HG03280 (cell line): ENCODE results near the gene MYLK.

Source experiments
- ATAC-seq: cut with Tn5 transposase; IDR thresholded peaks from one replicate; pipeline ENCODE4 v1.9.1; 2021; ENCODE audit warnings: mild to moderate bottlenecking, moderate library complexity; ENCODE audit not compliant: unreplicated experiment

The MYLK gene

GRCh38 chr3:123778991-123779622, 105.0 kb downstream of the MYLK start:
- ATAC-seq, result no peak

- no peak for ATAC-seq
Observed at GRCh38 chr3:123778525-123778924, 105.6 kb downstream of the MYLK start.

DNA sequence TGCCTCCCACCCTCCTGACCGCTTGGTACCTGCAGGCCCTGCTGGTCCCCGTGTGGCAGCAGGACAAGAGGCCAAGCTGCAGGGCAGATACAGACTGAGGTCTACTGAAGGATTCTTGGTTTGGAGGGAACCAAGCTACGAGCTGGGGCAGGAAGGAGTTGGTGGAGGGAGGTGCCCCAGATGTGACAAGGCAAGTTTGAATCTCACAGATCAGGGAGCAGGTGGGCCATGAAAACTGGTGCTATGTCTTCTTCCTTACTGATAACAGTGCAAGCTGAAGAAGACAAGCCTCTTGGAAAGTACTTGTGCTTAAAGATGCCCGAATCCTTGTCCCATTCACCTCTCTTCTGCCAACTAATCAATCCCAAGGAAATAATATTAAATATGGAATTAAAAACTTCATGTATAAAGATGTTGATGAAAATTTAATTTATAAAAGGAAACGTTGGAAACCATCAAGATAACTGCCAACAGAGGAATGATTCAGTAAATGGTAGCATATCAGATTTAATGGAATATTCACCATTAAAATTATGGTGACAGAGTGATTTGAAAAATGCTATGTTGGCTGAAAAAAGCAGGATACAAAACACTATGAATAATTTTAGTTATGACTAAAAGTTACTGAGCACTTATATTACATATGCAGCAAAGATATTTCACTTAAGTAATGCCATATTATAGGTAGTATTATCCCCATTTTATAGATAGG, 107.9 kb downstream of the MYLK start:
- ATAC-seq, result no peak

- no peak for ATAC-seq
Observed at GRCh38 chr3:123774474-123774873, 109.7 kb downstream of the MYLK start.

DNA sequence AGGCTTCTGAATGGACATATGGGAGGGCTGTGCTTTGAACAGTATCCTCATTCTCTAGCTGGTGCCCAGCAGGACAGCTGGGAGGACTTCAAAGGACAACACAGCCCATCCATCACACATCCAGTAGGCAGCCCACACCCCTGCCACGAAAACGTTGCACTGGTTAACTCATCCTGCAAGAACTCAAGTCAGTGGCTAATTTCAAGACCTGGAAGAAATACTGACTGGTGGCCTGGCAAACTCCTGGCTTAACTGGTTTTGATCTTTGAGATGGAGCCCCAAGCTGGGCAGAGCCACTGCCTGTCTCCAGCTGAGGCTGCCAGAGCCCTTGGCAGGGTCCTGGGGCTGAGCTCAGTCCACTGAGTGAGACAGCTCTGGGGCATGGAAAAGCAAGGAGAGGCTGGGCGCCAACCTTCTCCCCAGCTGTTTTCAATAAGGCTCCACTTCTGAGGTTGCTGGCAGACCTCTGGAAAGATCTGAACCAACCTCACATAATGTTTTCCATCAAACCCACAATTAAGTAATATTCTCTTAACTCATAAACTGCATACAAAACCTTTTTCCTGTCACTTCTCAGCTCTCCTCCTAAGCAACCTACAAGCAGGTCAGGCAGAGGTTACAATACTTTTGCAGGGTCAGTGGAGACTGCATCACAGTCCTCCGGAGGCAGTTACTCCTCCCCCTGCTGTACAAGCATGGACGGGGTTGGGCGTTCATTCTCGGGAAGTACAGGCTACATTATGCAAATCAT, 110.3 kb downstream of the MYLK start:
- ATAC-seq, result no peak

DNA sequence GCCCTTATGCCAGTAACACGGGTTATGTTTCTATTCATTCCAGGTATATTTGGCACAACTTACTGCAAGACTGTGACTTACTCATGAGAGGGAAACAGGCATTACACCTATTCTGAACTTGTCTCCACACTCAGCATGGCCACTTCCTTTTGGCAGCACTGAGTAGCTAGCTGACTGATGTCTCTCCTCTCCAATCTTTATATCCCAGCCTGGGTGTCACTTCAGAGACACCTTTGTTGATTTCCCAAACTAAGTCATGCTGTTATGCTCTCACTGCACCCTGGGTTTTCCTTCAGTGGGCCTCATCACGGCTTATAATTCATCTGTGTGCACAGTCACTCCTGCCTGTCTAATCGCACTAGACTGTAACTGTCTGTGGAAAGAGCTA, 114.8 kb downstream of the MYLK start:
- no peak for ATAC-seq

GRCh38 chr3:123768480-123769355, 115.4 kb downstream of the MYLK start:
- no peak for ATAC-seq

DNA sequence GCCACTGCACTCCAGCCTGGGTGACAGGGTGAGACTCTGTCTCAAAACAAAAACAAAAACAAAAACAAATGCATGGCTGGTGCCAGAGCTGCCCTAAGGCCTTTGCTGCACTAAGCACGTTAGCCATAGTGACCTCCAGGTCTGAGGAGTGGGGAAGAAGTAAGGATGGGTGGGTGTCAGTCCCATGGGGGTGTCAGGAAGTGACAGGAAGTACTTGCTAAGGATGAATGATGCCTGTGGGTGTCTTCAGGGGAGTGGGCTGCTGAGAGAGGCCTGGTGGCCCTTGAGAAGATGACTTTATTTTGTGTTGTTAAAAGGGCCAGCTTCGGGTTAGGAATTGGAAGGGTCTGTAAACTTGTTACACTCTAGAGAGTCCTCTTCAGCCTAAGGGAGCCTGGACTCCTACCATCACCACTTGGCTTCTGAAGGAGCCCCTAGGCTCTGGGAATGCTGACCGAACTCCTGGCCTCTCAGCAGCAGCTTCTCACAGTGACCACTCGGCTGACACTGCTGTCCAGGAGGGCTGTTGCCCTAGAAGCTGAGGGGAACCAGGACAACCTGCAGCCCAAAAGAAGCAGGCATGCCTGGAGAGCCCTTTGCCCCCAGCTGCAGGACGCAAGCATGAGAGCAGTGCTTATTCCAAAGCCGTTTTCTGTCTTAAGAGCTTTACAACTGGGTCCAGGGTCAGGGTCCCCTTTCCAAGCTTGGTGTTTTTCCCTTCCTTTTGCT, 116.4 kb downstream of the MYLK start:
- no peak for ATAC-seq

GRCh38 chr3:123767009-123767372, 117.1 kb downstream of the MYLK start:
- no peak for ATAC-seq

DNA sequence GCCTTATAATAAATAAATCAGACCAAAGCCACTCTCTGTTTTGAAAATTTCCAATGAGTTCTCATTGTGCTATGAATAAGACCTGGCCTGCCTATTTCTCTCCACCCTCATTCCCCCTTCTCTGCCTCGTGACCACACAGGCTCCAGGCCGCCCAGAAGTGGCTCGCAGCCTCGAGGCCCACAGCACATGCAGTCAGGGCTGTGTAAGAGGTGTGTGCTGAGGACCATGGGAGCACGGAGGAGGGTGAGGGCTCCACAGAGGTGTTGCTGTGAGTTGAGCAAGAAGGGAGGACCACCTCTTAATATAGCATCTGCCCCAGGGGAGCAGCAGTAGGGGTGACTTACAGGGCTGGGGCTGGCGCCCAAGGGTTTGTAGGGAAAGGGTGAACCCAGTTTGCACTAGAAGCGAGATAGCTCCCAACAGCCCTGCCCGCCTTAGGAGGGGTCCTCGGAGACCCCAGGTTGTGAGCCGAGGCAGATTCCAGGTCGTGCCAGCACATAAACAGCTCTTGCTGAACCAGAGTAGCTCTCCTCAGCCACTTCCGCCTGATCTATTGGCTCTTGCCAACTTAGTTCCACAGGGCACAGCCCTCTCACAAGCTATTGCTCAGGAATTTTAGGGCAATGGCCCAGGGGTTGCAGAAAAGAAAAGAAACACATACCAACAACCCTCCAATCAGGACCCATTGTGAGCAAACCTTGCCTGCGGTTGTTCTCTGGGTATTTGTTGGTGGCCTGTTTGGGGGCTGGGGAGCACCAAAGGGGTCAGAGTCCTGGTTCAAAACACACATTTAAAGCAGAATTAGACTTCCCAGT, 117.7 kb downstream of the MYLK start:
- no peak for ATAC-seq

DNA sequence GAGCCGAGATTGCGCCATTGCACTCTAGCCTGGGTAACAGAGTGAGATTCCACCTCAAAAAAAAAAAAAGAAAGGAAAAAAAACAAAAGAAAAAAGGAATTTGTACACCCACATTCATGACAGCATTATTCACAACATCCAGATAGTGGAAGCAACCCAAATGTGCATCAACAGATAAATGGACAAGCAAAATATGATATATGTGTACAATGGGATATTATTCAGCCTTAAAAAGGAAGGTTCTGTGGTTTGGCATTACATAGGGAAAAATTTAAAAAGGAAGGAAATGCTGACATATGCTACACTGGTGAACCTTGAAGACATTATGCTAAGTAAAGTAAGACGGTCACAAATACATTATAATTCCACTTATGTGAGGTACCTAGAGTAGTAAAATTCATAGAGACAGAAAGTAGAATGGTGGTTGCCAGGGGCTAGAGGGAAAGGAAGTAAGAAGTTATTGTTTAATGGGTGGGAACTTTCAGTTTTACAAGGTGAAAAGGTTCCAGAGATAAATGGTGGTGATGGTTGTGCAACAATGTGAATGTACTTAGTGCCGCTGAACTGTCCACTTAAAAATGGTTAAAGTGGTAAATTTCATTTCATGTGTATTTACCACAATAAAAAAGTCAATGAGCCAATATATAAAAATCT, 118.5 kb downstream of the MYLK start:
- no peak for ATAC-seq

- no peak for ATAC-seq
Observed at GRCh38 chr3:123764647-123765046, 119.5 kb downstream of the MYLK start.

DNA sequence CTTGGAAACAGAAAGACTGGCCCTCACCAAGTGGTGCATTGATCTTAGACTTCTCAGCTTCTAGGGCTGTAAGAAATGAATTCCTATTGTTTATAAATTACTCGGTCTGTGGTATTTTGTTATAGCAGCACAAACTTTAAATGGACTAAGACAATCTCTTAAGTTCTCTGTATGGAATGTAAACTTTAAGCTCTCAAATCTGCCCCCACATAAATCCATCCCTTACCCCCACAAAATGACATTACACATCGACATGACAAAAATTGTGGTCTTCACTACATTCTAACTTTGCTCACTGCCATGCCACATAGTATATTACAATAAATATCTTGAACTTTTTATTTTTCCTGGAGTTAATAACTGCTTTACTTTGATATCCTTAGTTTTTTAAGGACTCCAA, 121.3 kb downstream of the MYLK start:
- no peak for ATAC-seq

DNA sequence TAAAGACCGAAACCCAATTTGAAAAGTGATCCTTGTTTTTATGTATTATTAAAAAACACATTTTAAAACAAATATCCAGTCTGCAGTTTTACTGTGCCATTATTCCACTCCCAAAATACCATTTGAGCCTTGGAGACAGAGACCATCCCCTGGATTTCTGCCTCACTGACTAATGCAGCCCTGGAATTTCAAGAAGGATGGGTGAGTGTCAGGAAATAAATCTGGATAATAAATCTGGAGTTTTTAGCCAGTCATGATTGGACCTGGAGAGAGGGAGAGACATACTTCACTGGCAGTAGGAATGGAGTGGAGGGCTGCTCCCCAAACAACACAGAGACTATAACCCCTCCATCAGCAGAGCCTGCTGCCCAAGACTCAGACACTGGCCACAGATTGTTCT, 123.3 kb downstream of the MYLK start:
- ATAC-seq, result no peak

- ATAC-seq, result no peak
Observed at GRCh38 chr3:123759871-123760270, 124.3 kb downstream of the MYLK start.

DNA sequence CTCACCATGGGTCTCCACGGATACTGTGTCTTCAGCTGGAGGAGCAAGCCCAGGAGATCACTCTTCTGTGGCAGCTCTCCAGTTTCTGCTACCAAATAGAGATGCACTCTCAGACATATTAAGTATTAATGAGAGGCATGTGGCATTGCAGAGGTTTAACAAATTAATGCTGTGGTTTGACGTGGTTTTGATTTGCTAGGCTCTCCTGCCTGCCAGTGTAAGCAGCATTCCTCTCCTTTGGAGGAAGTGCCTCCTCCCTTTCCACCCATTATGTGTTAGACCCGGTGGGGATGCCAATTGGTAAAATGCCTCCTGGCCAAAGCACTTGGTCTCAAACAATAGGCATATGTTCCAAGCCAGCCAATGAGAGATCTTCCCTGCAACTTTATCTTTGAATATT, 124.8 kb downstream of the MYLK start:
- no peak for ATAC-seq

DNA sequence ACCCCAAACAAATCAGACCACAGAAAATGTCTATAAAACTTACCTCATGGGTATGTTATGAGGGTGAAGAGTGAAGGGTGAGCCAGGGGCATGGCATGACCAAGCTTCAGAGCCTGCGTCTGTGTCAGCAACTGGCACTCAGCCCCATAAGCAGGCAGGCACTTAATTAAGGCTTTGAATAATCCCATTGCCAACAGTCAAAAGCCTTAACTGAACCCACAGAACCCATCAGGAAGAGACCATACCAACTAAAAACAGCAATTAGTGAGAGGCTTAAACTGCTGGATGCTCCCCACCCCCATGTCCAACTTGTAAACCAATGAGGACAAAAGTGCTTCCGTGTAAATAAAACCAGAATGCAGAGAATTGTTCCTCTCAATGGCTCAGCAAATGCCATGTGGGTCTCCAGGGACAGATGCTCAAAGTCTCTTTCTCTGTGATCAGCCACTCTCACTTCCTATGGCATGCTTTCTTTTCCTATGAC, 126.0 kb downstream of the MYLK start:
- no peak for ATAC-seq

GRCh38 chr3:123757281-123757940, 126.7 kb downstream of the MYLK start:
- ATAC-seq, result no peak

DNA sequence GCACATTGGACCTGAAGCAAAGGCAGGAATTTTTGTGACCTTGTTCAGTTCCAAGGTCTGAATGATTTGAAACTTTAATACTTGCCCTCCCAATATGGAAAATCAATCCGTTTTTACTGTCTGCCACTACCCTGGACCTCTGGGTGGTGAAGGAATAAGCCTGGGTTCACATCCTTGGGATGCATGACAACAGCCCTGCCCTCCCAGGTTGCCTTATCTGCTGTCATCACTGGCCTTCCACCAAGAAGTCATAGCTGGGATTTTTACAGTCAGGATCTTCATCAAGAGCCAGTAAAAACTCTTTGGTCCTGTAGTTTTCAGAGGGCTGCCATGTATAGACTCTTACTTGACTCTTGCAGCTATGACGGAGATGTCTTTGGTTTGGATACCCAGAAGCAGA, 128.6 kb downstream of the MYLK start:
- ATAC-seq, result no peak
